SJSA1 (cell line): ENCODE measurements around the gene CCR1. TPM values are rescaled to one million over a fixed set of nuclear protein-coding genes. Genes with fewer than 3 reads are reported as not detected.

Experiments
- DNase-seq, 2 experiments: peaks; one replicate each; pipeline ENCODE4 v3.0.0-alpha.2; 2015 to 2020; ENCODE audit warnings: low spot score in 2 of 2, low read depth in 1 of 2
- H3K27ac ChIP-seq: fragments of 250-450 bp; sonication (Bioruptor Pico); 2 replicates; pipeline ENCODE4 v1.5.1; 2020; ENCODE audit warnings: mild to moderate bottlenecking, moderate library complexity
- H3K27me3 ChIP-seq: fragments of 250-450 bp; sonication (Bioruptor Pico); replicated peaks from 2 replicates; pipeline ENCODE4 v1.5.1; 2020; ENCODE audit warnings: mild to moderate bottlenecking, moderate library complexity
- H3K36me3 ChIP-seq: fragments of 250-450 bp; sonication (Bioruptor Pico); 2 replicates; pipeline ENCODE4 v1.5.1; 2020; ENCODE audit warnings: mild to moderate bottlenecking
- H3K4me1 ChIP-seq: fragments of 250-450 bp; sonication (Bioruptor Pico); replicated peaks from 2 replicates; pipeline ENCODE4 v1.6.1; 2021; ENCODE audit warnings: mild to moderate bottlenecking
- H3K4me3 ChIP-seq: fragments of 250-450 bp; sonication (Bioruptor Pico); 2 replicates; pipeline ENCODE4 v1.5.1; 2020; ENCODE audit warnings: mild to moderate bottlenecking
- H3K9me3 ChIP-seq: fragments of 250-450 bp; sonication (Bioruptor Pico); replicated peaks from 2 replicates; pipeline ENCODE4 v1.5.1; 2020; ENCODE audit warnings: mild to moderate bottlenecking
- total RNA-seq: library from RNA; depleted of rRNA; stranded (reverse); fragments of >200 nt; shearing (Covaris generic); gene quantifications from 2 replicates; pipeline ENCODE4 v1.2.3, GENCODE V29; 2014; rRNA removed

The CCR1 gene
- total RNA-seq, result 0.87 and 1.3 TPM in 2 replicates

GRCh38 chr3:46208167-46208704, at the start of gene CCR1:
CCR1 (minus strand) TSS chr3:46208313; CDS start chr3:46204313, 4,000 bp downstream.
- DNase-seq, result peak in 1 of 2 experiments; percentile 42
- Histone ChIP-seq H3K4me1 (peaks cover 16% of the 10 kb centered on the region), H3K27me3 (no peaks in the 10 kb centered on the region), H3K9me3 (no peaks in the 10 kb centered on the region), H3K36me3 (no peaks in the 10 kb centered on the region), H3K4me3 (no peak within 1 kb of the TSS), H3K27ac (no peak within 1 kb of the TSS)

DNA sequence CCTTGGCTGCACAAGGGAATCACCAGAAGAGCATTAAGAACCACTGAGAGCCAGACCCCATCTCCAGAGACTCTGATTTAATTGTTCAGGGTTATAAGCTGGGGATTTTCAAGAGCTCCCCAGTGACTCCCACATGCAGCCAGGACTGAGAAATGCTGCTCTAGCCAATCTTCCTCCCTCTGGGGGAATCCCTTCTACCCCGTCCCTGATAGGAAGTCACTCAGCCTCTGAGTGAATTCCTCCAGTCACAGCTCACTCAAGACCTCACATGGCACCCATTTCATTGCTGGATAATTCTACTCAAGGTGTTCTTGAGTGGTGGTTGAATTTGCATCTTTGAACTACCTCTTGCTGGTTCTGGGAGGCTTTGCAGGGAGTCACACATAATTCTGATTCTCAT, 44.9 kb upstream of the CCR1 start:
- DNase-seq, result no peak
- Histone ChIP-seq H3K4me3 (no peak overlapping the region), H3K4me1 (no peaks in the 10 kb centered on the region), H3K27ac (no peak overlapping the region), H3K9me3 (no peaks in the 10 kb centered on the region), H3K36me3 (no peaks in the 10 kb centered on the region), H3K27me3 (no peaks in the 10 kb centered on the region)

DNA sequence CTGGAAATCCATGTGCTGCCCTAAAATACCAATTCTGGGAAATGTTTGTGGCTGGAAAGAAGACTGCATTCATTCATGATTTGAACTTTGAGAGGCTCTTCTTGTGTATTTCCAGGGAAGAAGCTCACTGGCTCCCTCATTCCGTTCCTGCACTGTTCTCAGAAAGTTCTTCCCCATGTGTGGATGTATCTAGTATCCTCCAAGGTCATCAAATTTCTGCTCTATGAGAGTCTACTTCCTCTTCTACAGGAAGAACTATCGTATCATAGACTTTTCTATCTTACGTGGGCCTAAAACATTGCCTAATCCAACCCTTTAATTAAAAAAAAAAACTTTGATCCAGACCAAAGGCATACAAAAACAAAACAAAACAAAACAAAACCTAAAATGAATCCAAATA, 37.0 kb upstream of the CCR1 start:
- Histone ChIP-seq H3K27me3 (no peaks in the 10 kb centered on the region), H3K27ac (no peak overlapping the region), H3K36me3 (no peaks in the 10 kb centered on the region), H3K9me3 (no peaks in the 10 kb centered on the region), H3K4me3 (no peak overlapping the region), H3K4me1 (peaks cover 14% of the 10 kb centered on the region)
- no peak for DNase-seq

DNA sequence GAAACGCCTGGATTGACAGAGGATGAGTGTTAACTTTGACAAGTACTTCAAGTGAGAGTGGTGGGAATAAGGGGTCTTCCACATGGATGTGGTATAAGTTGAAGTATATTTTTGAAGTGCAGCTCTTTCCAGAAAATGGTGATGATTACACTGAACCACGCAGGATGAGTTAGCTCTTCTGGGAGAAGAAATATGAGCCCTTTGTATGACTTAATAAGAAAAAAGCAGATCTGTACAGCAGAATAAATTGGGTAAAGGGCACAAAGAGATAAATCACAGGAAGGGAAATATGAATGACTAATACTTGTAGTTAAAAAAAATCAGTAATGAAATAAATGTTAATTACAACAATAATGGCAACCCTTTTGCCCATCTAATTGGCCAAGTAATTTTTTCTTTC, 35.4 kb upstream of the CCR1 start:
- Histone ChIP-seq H3K4me1 (peaks cover 16% of the 10 kb centered on the region), H3K36me3 (no peaks in the 10 kb centered on the region), H3K4me3 (no peak overlapping the region), H3K27ac (no peak overlapping the region), H3K9me3 (no peaks in the 10 kb centered on the region), H3K27me3 (no peaks in the 10 kb centered on the region)
- no peak for DNase-seq

- 0 out of 2 replicates have a peak, but pooled peaks cover 2% of the 10 kb centered on the region for H3K27me3 ChIP-seq
- peaks cover 16% of the 10 kb centered on the region for H3K4me1 ChIP-seq
- H3K9me3 ChIP-seq, result no peaks in the 10 kb centered on the region
- H3K4me3 ChIP-seq, result no peak within 1 kb of the TSS
- H3K27ac ChIP-seq, result no peak within 1 kb of the TSS
- DNase-seq, result no peak
- H3K36me3 ChIP-seq, result no peaks in the 10 kb centered on the region
Measured at GRCh38 chr3:46242120-46242519, 34.0 kb upstream of the CCR1 start, which contains the start of gene CCR3. CCR3 (plus strand) TSS chr3:46242460; CDS start chr3:46265159, 22,699 bp downstream.

DNA sequence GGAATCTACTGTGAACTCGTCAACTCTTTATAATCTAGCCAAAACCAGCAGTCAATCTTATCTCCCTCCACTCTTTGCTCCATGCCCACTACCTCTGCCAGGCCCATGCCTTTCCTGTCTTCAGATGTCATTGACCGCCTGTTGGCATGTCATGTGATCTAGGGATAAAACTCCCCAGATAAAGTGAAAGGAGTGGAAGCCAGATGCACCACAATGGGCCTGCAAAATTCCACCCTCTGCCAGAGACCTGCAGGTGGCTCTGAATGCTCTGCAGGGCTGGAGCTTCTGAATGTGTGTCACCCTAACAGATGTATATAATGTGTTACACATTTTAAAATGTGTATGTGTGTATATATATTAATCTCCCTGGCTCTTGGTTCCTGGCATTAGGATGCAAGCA, 31.8 kb upstream of the CCR1 start:
- H3K27ac ChIP-seq, result no peak overlapping the region
- H3K36me3 ChIP-seq, result no peaks in the 10 kb centered on the region
- H3K27me3 ChIP-seq, result 0 out of 2 replicates have a peak, but pooled peaks cover 3% of the 10 kb centered on the region
- peaks cover 16% of the 10 kb centered on the region for H3K4me1 ChIP-seq
- no peak for DNase-seq
- no peak overlapping the region for H3K4me3 ChIP-seq
- no peaks in the 10 kb centered on the region for H3K9me3 ChIP-seq

DNA sequence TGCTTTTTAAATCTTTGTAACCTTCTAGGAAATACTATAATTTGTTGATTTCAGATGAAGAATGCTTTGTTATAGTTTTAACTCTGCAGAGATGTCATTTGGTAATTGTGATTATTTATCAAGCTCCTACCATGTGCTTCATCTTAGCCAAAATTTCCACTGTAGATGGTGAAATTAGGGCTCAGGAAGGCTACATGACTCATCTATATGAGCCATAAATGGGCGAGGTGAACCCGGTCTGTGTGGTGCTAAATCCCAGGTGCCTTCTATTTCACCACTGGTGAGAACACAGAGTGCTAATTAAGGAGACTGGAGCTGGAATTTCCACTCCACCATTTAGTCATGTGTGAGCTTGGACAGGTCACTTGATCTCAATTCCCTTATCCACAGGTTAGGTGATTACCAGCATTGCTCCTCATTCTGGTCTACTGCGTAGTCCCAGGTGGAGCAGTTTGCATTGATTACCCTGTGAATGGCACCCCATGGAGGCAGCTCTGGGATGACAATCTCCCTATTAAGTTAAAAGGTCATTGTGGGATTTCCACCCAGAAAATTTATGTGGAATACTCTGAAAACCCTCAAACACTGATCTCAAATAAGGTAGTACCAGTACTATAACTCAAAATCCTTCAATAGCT, 31.3 kb upstream of the CCR1 start:
- Histone ChIP-seq H3K27ac (no peak overlapping the region), H3K9me3 (no peaks in the 10 kb centered on the region), H3K36me3 (no peaks in the 10 kb centered on the region), H3K4me3 (no peak overlapping the region), H3K4me1 (peaks cover 16% of the 10 kb centered on the region), H3K27me3 (0 out of 2 replicates have a peak, but pooled peaks cover 3% of the 10 kb centered on the region)
- no peak for DNase-seq

DNA sequence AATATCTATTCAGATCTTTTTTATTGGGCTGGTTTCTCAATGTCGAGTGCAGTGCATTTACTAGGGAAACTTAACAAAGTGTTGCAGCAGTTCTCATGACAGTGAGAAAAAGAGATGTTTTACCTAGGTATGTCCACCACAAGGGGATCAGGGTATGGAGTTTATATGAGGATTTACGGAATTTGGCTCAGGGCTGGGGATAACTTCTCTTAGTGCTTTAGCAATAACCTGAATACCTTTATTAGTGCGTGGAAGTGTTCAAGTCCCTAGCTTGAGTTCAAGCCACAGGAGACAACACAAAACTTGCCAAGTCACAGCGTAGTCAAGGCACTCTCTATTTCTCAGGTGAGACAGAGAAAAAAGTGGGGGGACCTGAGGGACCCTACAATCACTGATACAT, 30.3 kb upstream of the CCR1 start:
- DNase-seq, result no peak
- Histone ChIP-seq H3K36me3 (no peaks in the 10 kb centered on the region), H3K9me3 (no peaks in the 10 kb centered on the region), H3K27ac (no peak overlapping the region), H3K27me3 (0 out of 2 replicates have a peak, but pooled peaks cover 3% of the 10 kb centered on the region), H3K4me3 (no peak overlapping the region), H3K4me1 (peaks cover 16% of the 10 kb centered on the region)

GRCh38 chr3:46236294-46237054, 28.4 kb upstream of the CCR1 start:
- Histone ChIP-seq H3K9me3 (no peaks in the 10 kb centered on the region), H3K4me1 (peaks cover 15% of the 10 kb centered on the region), H3K36me3 (no peaks in the 10 kb centered on the region), H3K27me3 (0 out of 2 replicates have a peak, but pooled peaks cover 3% of the 10 kb centered on the region), H3K4me3 (no peak overlapping the region), H3K27ac (no peak overlapping the region)
- DNase-seq, result no peak

- Histone ChIP-seq H3K4me3 (no peak overlapping the region), H3K27me3 (0 out of 2 replicates have a peak, but pooled peaks cover 3% of the 10 kb centered on the region), H3K27ac (no peak overlapping the region), H3K9me3 (no peaks in the 10 kb centered on the region), H3K4me1 (peaks cover 5% of the 10 kb centered on the region), H3K36me3 (no peaks in the 10 kb centered on the region)
- no peak for DNase-seq
Measured at GRCh38 chr3:46235425-46235824, 27.3 kb upstream of the CCR1 start.

GRCh38 chr3:46233194-46233593, 25.1 kb upstream of the CCR1 start:
- Histone ChIP-seq H3K9me3 (no peaks in the 10 kb centered on the region), H3K36me3 (no peaks in the 10 kb centered on the region), H3K27me3 (0 out of 2 replicates have a peak, but pooled peaks cover 3% of the 10 kb centered on the region), H3K4me1 (0 out of 2 replicates have a peak, but pooled peaks cover 4% of the 10 kb centered on the region), H3K4me3 (no peak overlapping the region), H3K27ac (no peak overlapping the region)
- DNase-seq, result no peak

GRCh38 chr3:46231323-46231722, 23.2 kb upstream of the CCR1 start:
- Histone ChIP-seq H3K4me3 (no peak overlapping the region), H3K4me1 (0 out of 2 replicates have a peak, but pooled peaks cover 6% of the 10 kb centered on the region), H3K9me3 (no peaks in the 10 kb centered on the region), H3K36me3 (no peaks in the 10 kb centered on the region), H3K27me3 (no peaks in the 10 kb centered on the region), H3K27ac (no peak overlapping the region)
- no peak for DNase-seq

DNA sequence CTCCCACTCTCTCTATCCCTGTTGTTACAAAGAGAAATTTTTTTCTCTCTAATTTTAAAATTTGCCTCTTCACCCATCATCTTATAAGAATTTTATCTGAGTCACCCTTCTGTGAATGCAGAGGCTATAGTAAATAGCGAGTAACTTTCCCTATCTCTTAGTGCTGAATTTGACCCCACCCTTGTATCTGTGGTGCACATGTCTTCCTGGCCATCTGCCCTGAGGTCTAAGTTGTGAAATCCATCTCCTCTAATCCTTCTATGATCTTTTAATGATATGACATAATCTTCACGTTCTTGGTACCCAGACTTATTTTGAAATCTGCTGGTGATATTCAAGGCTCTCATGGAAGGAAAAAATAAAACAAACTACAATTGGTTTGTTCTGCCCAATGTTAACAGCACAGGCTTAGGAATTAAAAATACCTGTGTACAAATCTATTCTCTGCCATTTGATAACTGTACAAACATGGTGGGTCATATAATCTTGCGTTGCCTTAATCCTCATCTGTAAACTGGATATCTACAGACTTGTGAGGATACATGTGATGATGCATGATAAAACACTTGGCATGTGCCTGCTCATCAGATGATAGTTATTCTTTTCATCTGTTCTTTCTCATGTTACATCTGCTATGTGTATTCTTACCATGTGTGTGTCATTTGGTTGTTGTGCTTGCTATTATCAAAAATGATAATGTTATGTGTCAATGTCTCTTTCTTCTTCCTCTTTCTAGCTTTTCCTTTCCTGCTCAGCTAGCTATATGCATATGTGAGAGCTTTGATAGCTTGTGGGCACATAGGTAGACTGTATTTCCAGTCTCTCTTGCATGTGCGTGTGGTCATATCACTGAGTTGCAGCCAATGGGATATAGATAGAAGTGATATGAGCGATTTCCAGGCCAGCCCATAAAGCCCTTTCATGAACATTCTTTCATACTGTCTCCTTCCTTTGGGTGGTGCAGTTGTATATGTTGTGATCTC, 20.4 kb upstream of the CCR1 start:
- H3K4me3 ChIP-seq, result no peak overlapping the region
- H3K36me3 ChIP-seq, result no peaks in the 10 kb centered on the region
- H3K27ac ChIP-seq, result no peak overlapping the region
- no peaks in the 10 kb centered on the region for H3K27me3 ChIP-seq
- no peaks in the 10 kb centered on the region for H3K9me3 ChIP-seq
- peak in 1 of 2 experiments; percentile 16 for DNase-seq
- H3K4me1 ChIP-seq, result 0 out of 2 replicates have a peak, but pooled peaks cover 6% of the 10 kb centered on the region
